T47D (cell line): ENCODE data around the gene FGF23.

Experiments
- DNase-seq, 2 experiments: peaks; one replicate each; pipeline versions ENCODE4 v3.0.0 to v3.0.0-alpha.2; 2011 to 2012; ENCODE audit warnings: low read depth in 1 of 2, low spot score in 1 of 2
- JUND ChIP-seq: IDR thresholded peaks from 2 replicates; pipeline ENCODE4 v1.6.1; 2012; ENCODE audit warnings: low read depth
- in situ Hi-C: cut with HindIII; loops from 2 replicates; pipeline ENCODE4 v1.10.0; 2016; ENCODE audit warnings: low sequenced_read_pairs, low pct_unique_long_range_greater_than_20kb

Gene FGF23

GRCh38 chr12:4322726-4323125, 56.8 kb downstream of the FGF23 start:
- no peak for TF ChIP-seq JUND
- no peak for DNase-seq
- in situ Hi-C loops: no loop called here

DNA sequence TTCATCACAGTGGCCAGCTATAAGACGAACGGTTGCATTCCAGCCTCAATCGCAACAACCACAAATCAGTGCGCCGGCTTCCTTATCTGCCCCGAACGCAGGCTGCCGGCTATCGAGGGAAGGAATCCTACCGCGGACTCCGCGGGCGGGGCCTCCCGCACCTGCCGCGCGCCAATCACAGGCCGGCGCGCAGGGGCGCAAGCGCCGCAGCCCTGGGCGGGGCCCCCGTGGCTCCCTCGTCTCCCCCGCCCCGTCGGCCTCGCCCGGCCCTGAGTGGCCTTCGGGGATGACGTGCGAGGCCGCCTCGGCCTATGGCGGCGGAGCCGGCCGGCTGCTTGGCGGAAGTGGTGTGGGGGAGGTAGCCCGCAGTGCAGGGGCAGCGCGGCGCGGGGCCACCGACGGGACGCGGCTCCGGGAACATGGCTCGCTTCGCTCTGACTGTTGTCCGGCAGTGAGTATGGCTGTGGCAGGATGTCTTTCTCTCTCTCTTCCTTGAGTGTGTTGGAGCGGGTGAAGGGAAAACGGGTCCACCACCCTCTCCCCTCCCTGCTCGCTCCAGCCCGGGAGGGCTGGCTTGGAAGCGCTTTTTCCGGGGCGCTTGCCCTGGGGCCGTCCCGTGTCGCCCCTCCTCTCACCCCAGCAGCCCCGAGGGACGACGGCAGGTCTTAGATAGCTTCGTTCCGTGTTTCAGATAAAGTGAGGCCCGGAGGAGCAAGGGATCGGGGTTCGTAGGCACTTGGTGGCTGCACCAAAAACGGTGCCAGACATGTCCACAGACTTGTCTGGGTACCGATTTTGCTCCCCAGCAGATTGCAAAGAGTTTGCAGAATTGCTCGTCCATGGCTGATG, 58.4 kb downstream of the FGF23 start, which contains the start of gene TIGAR:
TIGAR (plus strand) TSS at position 361 of the 849 bp plus-strand sequence; CDS start at position 420, 59 bp downstream.
- in situ Hi-C loops: no loop called here
- peak; percentile 71 to 86 for DNase-seq
- no peak for TF ChIP-seq JUND

GRCh38 chr12:4320497-4320852, 59.0 kb downstream of the FGF23 start:
- in situ Hi-C loops: no loop called here
- peak in 1 of 2 experiments; percentile 28 for DNase-seq
- TF ChIP-seq JUND: no peak
